NT2/D1 (cell line): ENCODE data around the gene MAP2K5.

Experiments used
- SUZ12 ChIP-seq: IDR thresholded peaks from 2 replicates; pipeline ENCODE4 v1.6.1; 2011; ENCODE audit not compliant: insufficient read length, insufficient read depth; ENCODE audit errors: extremely low read depth
- ZNF274 ChIP-seq: IDR thresholded peaks from 2 replicates; pipeline ENCODE4 v1.6.1; 2011; ENCODE audit warnings: mild to moderate bottlenecking, low read depth, low read length

GRCh38 chr15:67601073-67601472, 58.6 kb downstream of the MAP2K5 start:
- no peak for TF ChIP-seq SUZ12
- TF ChIP-seq ZNF274 = no peak
